Measurements from ENCODE around the gene TSPO2. TPM values are rescaled to one million over a fixed set of nuclear protein-coding genes. Genes with fewer than 3 reads are reported as not detected.
A peak's percentile ranks its signal among the peaks of the same experiment; 100 is the strongest.

TSPO2 gene
- total and polyA plus RNA-seq, 12 donors = 0.44 TPM; not detected in 11

- no peaks in the 10 kb centered on the region for H3K27me3 ChIP-seq
- H3K9me3 ChIP-seq (replicated peaks in 1 of 3) = no peaks in the 10 kb centered on the region
- no peak overlapping the region for H3K4me3 ChIP-seq
- no peaks in the 10 kb centered on the region for H3K36me3 ChIP-seq (replicated peaks in 1 of 2)
- DNase-seq = peak; percentile 47 to 76 (median 61)
- peak overlapping the region in 1 of 5 donors; percentile 34 for H3K27ac ChIP-seq
- intact Hi-C loops (cut with DNase I) = loop anchor here in 1 of 2 donors (10.0 kb wide), 1 partner anchor 1037 kb away; no protein-coding TSS in a partner anchor
- TF ChIP-seq POLR2A (IDR thresholded peaks at IDR 0.05) = no peak
- TF ChIP-seq CTCF (IDR thresholded peaks at IDR 0.05) = peak in 5 of 6 experiments; percentile 5 to 26 (median 15)
- 61 to 78% (median 73%) methylated on average over 3 of the region's 3 CpGs for WGBS, 4 donors
- peaks cover 0 to 14% of the 10 kb centered on the region in 2 donors for H3K4me1 ChIP-seq (replicated peaks in 1 of 2)
Observed at GRCh38 chr6:41021832-41022231, 20.4 kb upstream of the TSPO2 start.

- no peak overlapping the region for H3K4me3 ChIP-seq
- peak overlapping the region in 1 of 5 donors; percentile 34 for H3K27ac ChIP-seq
- H3K27me3 ChIP-seq = no peaks in the 10 kb centered on the region
- intact Hi-C loops (cut with DNase I) = loop anchor here in 1 of 2 donors (10.0 kb wide), 1 partner anchor 1037 kb away; no protein-coding TSS in a partner anchor
- TF ChIP-seq CTCF (IDR thresholded peaks at IDR 0.05) = no peak
- no peak for TF ChIP-seq POLR2A (IDR thresholded peaks at IDR 0.05)
- no peak for DNase-seq
- H3K9me3 ChIP-seq (replicated peaks in 1 of 3) = no peaks in the 10 kb centered on the region
- peaks cover 1 to 17% of the 10 kb centered on the region in 2 donors for H3K4me1 ChIP-seq (replicated peaks in 1 of 2)
- H3K36me3 ChIP-seq (replicated peaks in 1 of 2) = no peaks in the 10 kb centered on the region
Observed at GRCh38 chr6:41022294-41022693, 20.0 kb upstream of the TSPO2 start.

- DNase-seq = no peak
- WGBS, 4 donors = 87 to 97% (median 95%) methylated on average over 3 of the region's 3 CpGs
- no peaks in the 10 kb centered on the region for H3K36me3 ChIP-seq (replicated peaks in 1 of 2)
- H3K4me1 ChIP-seq (replicated peaks in 1 of 2) = peaks cover 6 to 24% of the 10 kb centered on the region in 2 donors
- no peaks in the 10 kb centered on the region for H3K9me3 ChIP-seq (replicated peaks in 1 of 3)
- H3K27me3 ChIP-seq = no peaks in the 10 kb centered on the region
- H3K27ac ChIP-seq = no peak overlapping the region
- intact Hi-C loops (cut with DNase I) = loop anchor here in 1 of 2 donors (10.0 kb wide), 1 partner anchor 1038 kb away; no protein-coding TSS in a partner anchor
- H3K4me3 ChIP-seq = no peak overlapping the region
- no peak for TF ChIP-seq CTCF (IDR thresholded peaks at IDR 0.05)
- TF ChIP-seq POLR2A (IDR thresholded peaks at IDR 0.05) = no peak
Observed at GRCh38 chr6:41023114-41023513, 19.2 kb upstream of the TSPO2 start.

GRCh38 chr6:41025966-41026530 is 16.2 kb upstream of the TSPO2 start:
- WGBS, 4 donors = 77 to 91% (median 89%) methylated on average over 3 of the region's 3 CpGs
- Histone ChIP-seq H3K36me3 (replicated peaks in 1 of 2) (no peaks in the 10 kb centered on the region), H3K4me1 (replicated peaks in 1 of 2) (peaks cover 6 to 29% of the 10 kb centered on the region in 2 donors), H3K27ac (no peak overlapping the region), H3K4me3 (no peak overlapping the region), H3K9me3 (replicated peaks in 1 of 3) (no peaks in the 10 kb centered on the region), H3K27me3 (no peaks in the 10 kb centered on the region)
- intact Hi-C loops (cut with DNase I) = loop anchor here (2.0 to 10.0 kb wide), 3 partner anchors 131 to 1041 kb away; no protein-coding TSS in a partner anchor
- TF ChIP-seq CTCF (IDR thresholded peaks at IDR 0.05) (no peak), POLR2A (IDR thresholded peaks at IDR 0.05) (no peak)
- DNase-seq = no peak
